NCI-H146 treated with DMSO at 0.1 percent for 48 hours (cell line): ENCODE results near the gene GPN3.
"Not testable (repeated sequence)": the region's sequence is repeated elsewhere in the genome, so short reads cannot be mapped to it uniquely, and the experiment has no call there.

Source experiments
- DNase-seq: peaks from one replicate; lab custom pipeline; 2025; ENCODE audit not compliant: unreplicated experiment; lab: John Stamatoyannopoulos, UW

GPN3 gene

GRCh38 chr12:110468214-110469048 lies at the start of gene GPN3, which contains the start of gene FAM216A:
Gene GPN3, minus strand, starts transcription at chr12:110468257. Its CDS starts 54 bp downstream, at chr12:110468203.
Gene FAM216A, plus strand, starts transcription at chr12:110468845. Its CDS starts 31 bp downstream, at chr12:110468876.
- DNase-seq: peak; percentile 98

- no peak for DNase-seq
These were observed 48.9 kb upstream of the GPN3 start for GRCh38 chr12:110516995-110517394.

GRCh38 chr12:110514363-110514762 lies 46.3 kb upstream of the GPN3 start:
- DNase-seq: no peak

GRCh38 chr12:110513842-110514241 lies 45.8 kb upstream of the GPN3 start:
- DNase-seq: no peak

GRCh38 chr12:110508071-110508586 lies 40.1 kb upstream of the GPN3 start:
- no peak for DNase-seq

- DNase-seq: no peak
These were observed 37.3 kb upstream of the GPN3 start for GRCh38 chr12:110505332-110505731.

- no peak for DNase-seq
These were observed 35.4 kb upstream of the GPN3 start for GRCh38 chr12:110503432-110503831.

GRCh38 chr12:110501752-110502738 lies 34.0 kb upstream of the GPN3 start, which contains the start of the genes RAD9B and VPS29:
Gene RAD9B, plus strand, starts transcription at chr12:110502331. Its CDS starts 7 bp downstream, at chr12:110502338.
Gene VPS29, minus strand, starts transcription at chr12:110502111. Its CDS starts 60 bp downstream, at chr12:110502051.
- DNase-seq: peak; percentile 98

GRCh38 chr12:110501399-110501751 lies 33.3 kb upstream of the GPN3 start:
- DNase-seq: peak; percentile 50

- no peak for DNase-seq
These were observed 31.1 kb upstream of the GPN3 start for GRCh38 chr12:110498984-110499706.

GRCh38 chr12:110475426-110475825 lies 7.4 kb upstream of the GPN3 start:
- DNase-seq: no peak

- no peak for DNase-seq
These were observed 227 bp downstream of the GPN3 start for GRCh38 chr12:110467847-110468213.

- no peak for DNase-seq
These were observed 1.3 kb downstream of the GPN3 start for GRCh38 chr12:110466791-110467190.

- not testable (repeated sequence) for DNase-seq
These were observed 2.3 kb downstream of the GPN3 start for GRCh38 chr12:110465765-110466164.

- no peak for DNase-seq
These were observed 3.0 kb downstream of the GPN3 start for GRCh38 chr12:110465024-110465423.

GRCh38 chr12:110461189-110461588 lies 6.9 kb downstream of the GPN3 start:
- DNase-seq: not testable (repeated sequence)

- DNase-seq: no peak
These were observed 9.3 kb downstream of the GPN3 start for GRCh38 chr12:110458756-110459155.

- DNase-seq: no peak
These were observed 14.3 kb downstream of the GPN3 start for GRCh38 chr12:110453569-110454296.

- DNase-seq: no peak
These were observed 16.8 kb downstream of the GPN3 start for GRCh38 chr12:110451263-110451662.
